ENCODE measurements around the gene TMEM209. TPM values are rescaled to one million over a fixed set of nuclear protein-coding genes. Genes with fewer than 3 reads are reported as not detected.
A peak's percentile ranks its signal among the peaks of the same experiment; 100 is the strongest.

The TMEM209 gene
- total RNA-seq, 1 donor from 2014 or later: 21.7 TPM

DNA sequence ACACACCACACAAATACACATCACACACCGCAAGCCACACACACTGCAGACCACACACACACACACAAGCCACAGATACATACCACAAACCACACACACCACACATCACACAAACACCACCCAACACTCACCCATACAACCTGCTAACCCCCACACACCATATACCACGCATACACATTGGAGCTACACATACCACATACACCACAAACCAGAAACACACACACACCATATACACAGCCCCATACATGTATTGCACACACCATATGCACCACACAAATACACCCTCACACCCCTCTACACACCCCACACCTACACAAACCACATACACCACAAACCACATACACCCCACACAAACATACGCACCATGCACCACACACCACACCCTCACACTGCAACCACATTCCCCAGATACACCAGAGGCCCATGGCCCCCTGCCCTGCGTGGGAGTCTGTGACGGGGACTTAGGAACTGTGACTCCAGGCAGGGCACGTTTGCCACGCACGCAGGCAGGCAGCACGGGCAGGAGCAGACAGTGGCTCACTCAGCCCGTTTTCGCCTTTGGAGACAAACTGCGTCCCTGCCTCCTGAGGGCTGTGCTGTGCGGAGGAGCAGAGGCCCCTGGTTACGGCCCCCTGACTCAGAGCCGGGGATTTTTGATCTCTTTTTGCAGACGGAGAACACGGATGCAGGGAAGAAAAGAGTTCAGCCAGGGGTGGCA lies 52.6 kb downstream of the TMEM209 start:
- no peak for TF ChIP-seq CTCF (IDR thresholded peaks at IDR 0.05)
- no peak for ATAC-seq
- no peak for DNase-seq
- Histone ChIP-seq H3K27me3 (ENCODE audit: low read depth) (no peaks in the 10 kb centered on the region), H3K27ac (no peak overlapping the region), H3K36me3 (no peaks in the 10 kb centered on the region), H3K4me1 (no peaks in the 10 kb centered on the region), H3K9me3 (peaks cover 5% of the 10 kb centered on the region), H3K4me3 (no peak overlapping the region)
- intact Hi-C loops (cut with DNase I): no loop called here

- ATAC-seq: no peak
Measured at GRCh38 chr7:130151591-130152492, 53.4 kb downstream of the TMEM209 start.

GRCh38 chr7:130150587-130150986 lies 54.6 kb downstream of the TMEM209 start:
- DNase-seq (no peak), ATAC-seq (no peak)
- Histone ChIP-seq H3K4me3 (no peak overlapping the region), H3K27ac (no peak overlapping the region), H3K36me3 (no peaks in the 10 kb centered on the region), H3K4me1 (no peaks in the 10 kb centered on the region), H3K9me3 (no peaks in the 10 kb centered on the region), H3K27me3 (ENCODE audit: low read depth) (no peaks in the 10 kb centered on the region)
- TF ChIP-seq CTCF (IDR thresholded peaks at IDR 0.05): no peak
- intact Hi-C loops (cut with DNase I): no loop called here

More at GRCh38 chr7:130151591-130152492, 53.4 kb downstream of the TMEM209 start:
- Histone ChIP-seq H3K36me3 (no peaks in the 10 kb centered on the region), H3K4me1 (no peaks in the 10 kb centered on the region), H3K27me3 (ENCODE audit: low read depth) (no peaks in the 10 kb centered on the region), H3K27ac (no peak overlapping the region), H3K4me3 (no peak overlapping the region), H3K9me3 (peaks cover 5% of the 10 kb centered on the region)
- no peak for TF ChIP-seq CTCF (IDR thresholded peaks at IDR 0.05)
- no peak for DNase-seq
- intact Hi-C loops (cut with DNase I): no loop called here

DNA sequence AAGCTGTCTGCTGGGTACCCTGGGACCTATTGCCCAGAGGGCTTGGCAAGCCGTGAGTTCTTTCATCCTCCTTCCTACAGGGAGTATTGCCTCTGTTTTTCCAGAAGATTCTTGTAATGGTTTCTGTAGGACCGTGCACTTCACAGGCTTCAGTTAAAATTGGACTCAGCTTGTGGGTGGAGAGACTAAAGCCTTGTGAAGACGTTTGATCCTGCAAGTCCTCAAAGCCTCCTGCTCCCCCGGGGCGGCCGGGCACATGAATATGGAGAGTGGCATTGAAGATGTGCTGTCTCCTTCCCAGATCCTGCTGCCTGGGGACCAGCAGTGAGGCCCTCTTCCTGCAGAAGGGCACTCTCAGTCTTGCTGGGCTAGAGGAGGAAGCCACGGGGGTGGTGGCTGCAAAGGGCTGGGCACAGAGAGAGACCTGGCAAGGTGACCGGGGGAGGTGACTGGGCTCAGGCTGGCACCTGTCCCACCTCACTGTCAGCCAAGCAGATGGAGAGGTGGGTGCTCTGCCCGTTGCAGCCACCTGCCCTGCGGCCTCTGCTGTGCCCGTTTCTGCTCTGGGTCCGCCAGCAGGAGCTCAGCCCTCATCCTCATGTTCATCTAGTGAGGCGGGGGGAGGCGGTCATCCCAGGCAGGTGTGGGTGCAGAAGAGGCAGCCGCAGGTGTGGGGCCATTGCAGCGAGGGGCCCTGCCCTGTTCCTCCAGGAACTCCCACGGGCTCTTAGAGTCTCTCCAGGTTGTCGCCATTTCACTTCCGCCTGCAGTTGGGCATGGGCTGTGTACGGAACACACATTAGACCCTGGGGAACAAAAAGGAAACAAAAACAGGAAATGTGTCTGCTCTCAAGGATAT lies 55.7 kb downstream of the TMEM209 start:
- Histone ChIP-seq H3K36me3 (no peaks in the 10 kb centered on the region), H3K9me3 (no peaks in the 10 kb centered on the region), H3K27me3 (ENCODE audit: low read depth) (no peaks in the 10 kb centered on the region), H3K27ac (peak overlapping the region; percentile 18), H3K4me3 (no peak overlapping the region), H3K4me1 (no peaks in the 10 kb centered on the region)
- TF ChIP-seq CTCF (IDR thresholded peaks at IDR 0.05): no peak
- intact Hi-C loops (cut with DNase I): no loop called here
- peak in 1 of 2 donors; percentile 9 for ATAC-seq
- no peak for DNase-seq

GRCh38 chr7:130148561-130148960 lies 56.6 kb downstream of the TMEM209 start:
- H3K9me3 ChIP-seq: no peaks in the 10 kb centered on the region
- no peak for DNase-seq
- no peak for TF ChIP-seq CTCF (IDR thresholded peaks at IDR 0.05)
- no peaks in the 10 kb centered on the region for H3K4me1 ChIP-seq
- H3K27ac ChIP-seq: no peak overlapping the region
- no peak overlapping the region for H3K4me3 ChIP-seq
- no peaks in the 10 kb centered on the region for H3K27me3 ChIP-seq (ENCODE audit: low read depth)
- H3K36me3 ChIP-seq: no peaks in the 10 kb centered on the region
- no peak for ATAC-seq
- intact Hi-C loops (cut with DNase I): no loop called here

Measured in lower lobe of right lung (tissue), 2 donors.